IMR-90 (cell line): ENCODE data around the gene CNKSR3. TPM values are rescaled to one million over a fixed set of nuclear protein-coding genes. Genes with fewer than 3 reads are reported as not detected.

Source experiments
- ATAC-seq: fragments of 200-7000 bp; cut with Tn5 transposase; 2 replicates; pipeline ENCODE4 v1.9.1; 2020; ENCODE audit warnings: low read depth, mild to moderate bottlenecking, moderate library complexity
- BruUV-seq: library from RNA; stranded (reverse); fragments of 400-500 nt; replicated peaks from 2 replicates; lab custom pipeline; 2021; lab: Mats Ljungman, UMichigan
- CTCF ChIA-PET: fragments of 300-600 bp; formaldehyde crosslinking; extraction: SDS; loops from one replicate; lab custom pipeline; 2021; ENCODE audit warnings: antibody characterized with exemption; lab: Yijun Ruan, JAX
- POLR2A ChIA-PET: fragments of 300-600 bp; sonication (Branson Sonifier 250); formaldehyde crosslinking; loops from one replicate; lab custom pipeline; 2022; ENCODE audit warnings: antibody characterized with exemption; ENCODE audit not compliant: unreplicated experiment; lab: Charles Lee
- DNase-seq: peaks from one replicate; pipeline ENCODE4 v3.0.0; 2013
- H2AFZ ChIP-seq: replicated peaks from 2 replicates; pipeline ENCODE3; 2013; ENCODE audit warnings: low read length, mild to moderate bottlenecking; ENCODE audit not compliant: poor library complexity
- H2AK5ac ChIP-seq: 2 replicates; pipeline ENCODE4 v1.6.1; 2013; ENCODE audit warnings: low read depth, low read length, inconsistent platforms
- H2AK9ac ChIP-seq: replicated peaks from 2 replicates; pipeline ENCODE3; 2013; ENCODE audit warnings: mild to moderate bottlenecking, low read depth, low read length, moderate library complexity; ENCODE audit not compliant: poor library complexity
- H2BK120ac ChIP-seq: 2 replicates; pipeline ENCODE4 v1.6.1; 2013; ENCODE audit warnings: low read depth, low read length, inconsistent platforms
- H2BK15ac ChIP-seq: 3 replicates; pipeline ENCODE4 v1.6.1; 2013; ENCODE audit warnings: low read depth, low read length, inconsistent platforms
- H2BK20ac ChIP-seq: 2 replicates; pipeline ENCODE4 v1.6.1; 2013; ENCODE audit warnings: low read depth, mild to moderate bottlenecking, inconsistent platforms, low read length, moderate library complexity
- H2BK5ac ChIP-seq: 2 replicates; pipeline ENCODE4 v1.6.1; 2013; ENCODE audit warnings: mild to moderate bottlenecking, low read depth, low read length, inconsistent platforms; ENCODE audit not compliant: poor library complexity, severe bottlenecking
- H3K14ac ChIP-seq: replicated peaks from 2 replicates; pipeline ENCODE4 v1.6.1; 2013; ENCODE audit warnings: low read depth, low read length, inconsistent platforms
- H3K18ac ChIP-seq: 2 replicates; pipeline ENCODE4 v1.6.1; 2013; ENCODE audit warnings: low read depth, low read length, control low read depth
- H3K23ac ChIP-seq: 2 replicates; pipeline ENCODE4 v1.6.1; 2013; ENCODE audit warnings: low read depth, low read length, inconsistent platforms
- H3K27ac ChIP-seq: 2 replicates; pipeline ENCODE4 v1.5.1; 2013; ENCODE audit warnings: mild to moderate bottlenecking, control low read depth, low read length; ENCODE audit not compliant: insufficient read depth
- H3K27me3 ChIP-seq: 2 replicates; pipeline ENCODE4 v1.6.1; 2013; ENCODE audit warnings: low read length; ENCODE audit not compliant: control insufficient read depth, insufficient read depth
- H3K36me3 ChIP-seq: 2 replicates; pipeline ENCODE4 v1.6.1; 2013; ENCODE audit warnings: low read length, mixed read lengths; ENCODE audit not compliant: control insufficient read depth, insufficient read depth
- H3K4ac ChIP-seq: 2 replicates; pipeline ENCODE4 v1.6.1; 2013; ENCODE audit warnings: low read depth, low read length, inconsistent platforms
- H3K4me1 ChIP-seq: 2 replicates; pipeline ENCODE4 v1.6.1; 2013; ENCODE audit warnings: low read length, mixed read lengths; ENCODE audit not compliant: control insufficient read depth, insufficient read depth
- H3K4me2 ChIP-seq: 2 replicates; pipeline ENCODE4 v1.6.1; 2013; ENCODE audit warnings: low read depth, mild to moderate bottlenecking, control low read depth, low read length, moderate library complexity
- H3K4me3 ChIP-seq: 2 replicates; pipeline ENCODE4 v1.5.1; 2013; ENCODE audit warnings: low read depth, mild to moderate bottlenecking, control low read depth, low read length, moderate library complexity; ENCODE audit not compliant: insufficient read depth
- H3K56ac ChIP-seq: 2 replicates; pipeline ENCODE4 v1.6.1; 2013; ENCODE audit warnings: low read length, inconsistent platforms; ENCODE audit not compliant: insufficient read depth; ENCODE audit errors: extremely low read depth
- H3K79me1 ChIP-seq, 2 experiments: 2 replicates each; pipeline ENCODE4 v1.6.1; 2013; ENCODE audit warnings: low read length in 2 of 2, inconsistent platforms in 1 of 2, low read depth in 1 of 2
- H3K9ac ChIP-seq: 2 replicates; pipeline ENCODE4 v1.6.1; 2013; ENCODE audit warnings: low read depth, low read length, control low read depth
- H3K9me1 ChIP-seq: 2 replicates; pipeline ENCODE4 v1.6.1; 2013; ENCODE audit warnings: low read length, inconsistent platforms; ENCODE audit not compliant: insufficient read depth
- H3K9me3 ChIP-seq: 2 replicates; pipeline ENCODE4 v1.6.1; 2013; ENCODE audit warnings: low read length; ENCODE audit not compliant: control insufficient read depth, insufficient read depth
- H4K20me1 ChIP-seq: 2 replicates; pipeline ENCODE4 v1.6.1; 2013; ENCODE audit warnings: low read length, inconsistent platforms; ENCODE audit not compliant: insufficient read depth
- H4K5ac ChIP-seq: 2 replicates; pipeline ENCODE4 v1.6.1; 2013; ENCODE audit warnings: mild to moderate bottlenecking, low read depth, low read length, control low read depth
- H4K8ac ChIP-seq, 2 experiments: 2 replicates each; pipeline ENCODE4 v1.6.1; 2013; ENCODE audit warnings: low read depth in 2 of 2, low read length in 2 of 2, control low read depth in 1 of 2, inconsistent platforms in 1 of 2
- H4K91ac ChIP-seq: 2 replicates; pipeline ENCODE4 v1.6.1; 2013; ENCODE audit warnings: low read depth, low read length, inconsistent platforms; ENCODE audit not compliant: insufficient read depth
- BHLHE40 ChIP-seq: fragments of 150-350 bp; IDR thresholded peaks from 2 replicates; pipeline ENCODE4 v1.6.1; 2016; ENCODE audit warnings: mild to moderate bottlenecking, low read depth, low read length
- CEBPB ChIP-seq: IDR thresholded peaks from 2 replicates; pipeline ENCODE4 v1.6.1; 2012; ENCODE audit warnings: low read depth, low read length, improper control_type of control experiment
- MAFK ChIP-seq: IDR thresholded peaks from 2 replicates; pipeline ENCODE4 v1.6.1; 2012; ENCODE audit warnings: low read depth, low read length, improper control_type of control experiment
- MXI1 ChIP-seq: IDR thresholded peaks from 2 replicates; pipeline ENCODE4 v1.6.1; 2012; ENCODE audit warnings: low read depth, mild to moderate bottlenecking, low read length, moderate library complexity, borderline replicate concordance
- POLR2A ChIP-seq: IDR thresholded peaks from 2 replicates; pipeline ENCODE4 v1.6.1; 2012; ENCODE audit warnings: mild to moderate bottlenecking, low read depth, low read length
- RFX5 ChIP-seq: IDR thresholded peaks from 2 replicates; pipeline ENCODE4 v1.8.0; 2012; ENCODE audit warnings: low read depth, mild to moderate bottlenecking, low read length, moderate library complexity
- SMC3 ChIP-seq: fragments of 150-350 bp; IDR thresholded peaks from 2 replicates; pipeline ENCODE4 v1.6.1; 2016; ENCODE audit warnings: low read depth, mild to moderate bottlenecking, antibody characterized with exemption, low read length, moderate library complexity
- USF2 ChIP-seq: fragments of 150-350 bp; IDR thresholded peaks from 2 replicates; pipeline ENCODE4 v1.6.1; 2017; ENCODE audit warnings: mild to moderate bottlenecking, antibody characterized with exemption, low read length, low read depth
- WGBS, 2 experiments: methylation state at CpG; one replicate each; pipeline versions ENCODE4 v1.1.5 to v1.1.7; 2013; ENCODE audit warnings: missing lambda C conversion rate in 2 of 2; ENCODE audit not compliant: insufficient read length in 1 of 2; ENCODE audit errors: extremely low coverage in 2 of 2; 5-methylcytosine and 5-hydroxymethylcytosine counted together
- dilution Hi-C: fragments of 300-500 bp; cut with HindIII; formaldehyde crosslinking; loops from one replicate; pipeline ENCODE4 v1.14.3; 2018; ENCODE audit warnings: low sequenced_read_pairs; ENCODE audit not compliant: unreplicated experiment
- in situ Hi-C: fragments of 300-500 bp; cut with MboI; formaldehyde crosslinking; loops from 3 replicates; pipeline ENCODE4 v1.14.3; 2019; ENCODE audit warnings: low sequenced_read_pairs, inconsistent platforms, mixed read lengths
- intact Hi-C: fragments of 100-400 bp; cut with micrococcal nuclease; formaldehyde crosslinking; loops from 2 replicates; pipeline ENCODE4 v1.10.0; 2022
- polyA plus RNA-seq, 3 experiments: library from polyadenylated mRNA; depleted of rRNA; stranded (reverse); fragments of >200 nt; gene quantifications; 2 replicates each; pipeline ENCODE4 v1.2.3, GENCODE V29; 2012; ENCODE audit warnings: low replicate concordance in 1 of 3
- total RNA-seq: library from RNA; depleted of rRNA; stranded (reverse); fragments of >200 nt; gene quantifications from 2 replicates; pipeline ENCODE4 v1.2.3, GENCODE V29; 2012

Gene CNKSR3
- total and polyA plus RNA-seq, 2 of the 4 experiments (the other 2 are of a cell fraction), result 6.7 to 15.8 TPM

- H4K5ac ChIP-seq, result no peak overlapping the region
- no peak overlapping the region for H3K27ac ChIP-seq
- H2AK9ac ChIP-seq, result no peak overlapping the region
- H3K9ac ChIP-seq, result no peak overlapping the region
- H3K4me3 ChIP-seq, result no peak overlapping the region
- WGBS, 2 experiments, result no CpG with 5 or more reads among the region's 1 CpG
- no peak overlapping the region for H3K4ac ChIP-seq
- no peak overlapping the region for H2BK120ac ChIP-seq
- H3K79me1 ChIP-seq, result no peaks in the 10 kb centered on the region
- in situ Hi-C loops, result no loop called here
- H2BK20ac ChIP-seq, result no peak overlapping the region
- no peak overlapping the region for H4K91ac ChIP-seq
- H3K9me1 ChIP-seq, result no peaks in the 10 kb centered on the region
- intact Hi-C loops, result no loop called here
- no peak overlapping the region for H3K56ac ChIP-seq
- H3K14ac ChIP-seq, result no peak overlapping the region
- TF ChIP-seq MAFK, result no peak
- no peak for TF ChIP-seq SMC3
- no peak for TF ChIP-seq RFX5
- TF ChIP-seq MXI1, result no peak
- no peak for TF ChIP-seq USF2
- no peak for TF ChIP-seq BHLHE40
- no peak for TF ChIP-seq CEBPB
- no peak for TF ChIP-seq POLR2A
- dilution Hi-C loops, result loop anchor here (25.0 kb wide), 1 partner anchor 191 kb away; no protein-coding TSS in a partner anchor
- H2BK5ac ChIP-seq, result no peak overlapping the region
- CTCF ChIA-PET, result no interaction called here
- no peak overlapping the region for H3K18ac ChIP-seq
- H3K4me1 ChIP-seq, result peaks cover 5% of the 10 kb centered on the region
- no peak overlapping the region for H3K4me2 ChIP-seq
- H2BK15ac ChIP-seq, result no peak overlapping the region
- POLR2A ChIA-PET, result interaction anchor here (0.7 kb wide), 1 partner anchor 20 kb away, joined by 5 read pairs; no protein-coding TSS in a partner anchor
- H3K23ac ChIP-seq, result no peak overlapping the region
- H3K36me3 ChIP-seq, result no peaks in the 10 kb centered on the region
- ATAC-seq, result no peak
- no peaks in the 10 kb centered on the region for H3K27me3 ChIP-seq
- no peak overlapping the region for H2AFZ ChIP-seq
- no peak overlapping the region for H4K8ac ChIP-seq
- no peak for DNase-seq
- no peaks in the 10 kb centered on the region for H3K9me3 ChIP-seq
- H4K20me1 ChIP-seq, result no peaks in the 10 kb centered on the region
- no TSS peak for BruUV-seq
- H2AK5ac ChIP-seq, result no peak overlapping the region
These were observed 156.9 kb downstream of the CNKSR3 start for GRCh38 chr6:154353626-154354025.
